ENCODE data around the gene EPM2AIP1. TPM values are rescaled to one million over a fixed set of nuclear protein-coding genes. Genes with fewer than 3 reads are reported as not detected.

Gene EPM2AIP1
- total and polyA plus RNA-seq, 4 donors: 2.9 to 11.8 (median 7.7) TPM

DNA sequence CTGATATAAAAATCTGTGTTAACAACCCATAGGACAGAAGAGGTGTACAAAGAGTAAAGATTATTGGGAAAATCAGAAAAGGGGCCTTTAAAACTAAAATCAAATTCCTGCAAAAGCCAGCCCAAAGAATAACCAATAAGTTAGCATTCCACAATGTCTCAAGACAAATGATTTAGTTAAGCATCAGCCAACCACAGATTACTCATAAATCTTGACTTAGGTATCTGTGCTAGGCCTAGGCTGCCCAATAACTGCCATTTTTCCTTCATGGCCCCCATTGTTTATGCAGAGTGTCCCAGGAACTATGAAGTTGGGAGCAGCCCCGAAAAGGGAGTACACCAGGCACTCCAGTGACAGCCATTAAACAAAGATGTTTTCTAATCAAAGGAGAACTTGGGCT, 55.4 kb downstream of the EPM2AIP1 start (continued):
- TF ChIP-seq, protein P1, sequence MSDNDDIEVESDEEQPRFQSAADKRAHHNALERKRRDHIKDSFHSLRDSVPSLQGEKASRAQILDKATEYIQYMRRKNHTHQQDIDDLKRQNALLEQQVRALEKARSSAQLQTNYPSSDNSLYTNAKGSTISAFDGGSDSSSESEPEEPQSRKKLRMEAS (IDR thresholded peaks at IDR 0.05): no peak

Small RNA genes within 50 kb of the gene (small RNA-seq; reads per million reads assigned to genes)
- gene RNU6ATAC4P: not detected

Other genes starting within 250 kb of the EPM2AIP1 start
- gene DCLK3, start 228.6 kb downstream of the EPM2AIP1 start, total RNA-seq: under 1 TPM; 0.05 to 0.08 TPM
- gene DCLK3, start 228.6 kb downstream of the EPM2AIP1 start, polyA plus RNA-seq: under 1 TPM; 0.01 to 0.14 TPM
- 10 to 100 TPM; 12.4 to 40.0 TPM for gene TRANK1, start 48.1 kb downstream of the EPM2AIP1 start, total RNA-seq
- 1 to 10 TPM; 2.9 to 8.1 TPM for gene TRANK1, start 48.1 kb downstream of the EPM2AIP1 start, polyA plus RNA-seq
- 10 to 100 TPM; 31.7 to 34.2 TPM for gene MLH1, start 387 bp upstream of the EPM2AIP1 start, total RNA-seq
- 10 to 100 TPM in 1 of 2 donors, 1 to 10 TPM in 1; 9.4 to 13.3 TPM for gene MLH1, start 387 bp upstream of the EPM2AIP1 start, polyA plus RNA-seq
- gene LRRFIP2, start 181.5 kb upstream of the EPM2AIP1 start, total RNA-seq: 10 to 100 TPM; 44.7 to 56.9 TPM
- gene LRRFIP2, start 181.5 kb upstream of the EPM2AIP1 start, polyA plus RNA-seq: 10 to 100 TPM; 22.6 to 34.8 TPM